HG03066 (cell line): ENCODE results near the gene ZNRF2.

Experiments
- ATAC-seq: cut with Tn5 transposase; IDR thresholded peaks from one replicate; pipeline ENCODE4 v1.9.1; 2021; ENCODE audit warnings: low read depth; ENCODE audit not compliant: unreplicated experiment

ZNRF2 gene

DNA sequence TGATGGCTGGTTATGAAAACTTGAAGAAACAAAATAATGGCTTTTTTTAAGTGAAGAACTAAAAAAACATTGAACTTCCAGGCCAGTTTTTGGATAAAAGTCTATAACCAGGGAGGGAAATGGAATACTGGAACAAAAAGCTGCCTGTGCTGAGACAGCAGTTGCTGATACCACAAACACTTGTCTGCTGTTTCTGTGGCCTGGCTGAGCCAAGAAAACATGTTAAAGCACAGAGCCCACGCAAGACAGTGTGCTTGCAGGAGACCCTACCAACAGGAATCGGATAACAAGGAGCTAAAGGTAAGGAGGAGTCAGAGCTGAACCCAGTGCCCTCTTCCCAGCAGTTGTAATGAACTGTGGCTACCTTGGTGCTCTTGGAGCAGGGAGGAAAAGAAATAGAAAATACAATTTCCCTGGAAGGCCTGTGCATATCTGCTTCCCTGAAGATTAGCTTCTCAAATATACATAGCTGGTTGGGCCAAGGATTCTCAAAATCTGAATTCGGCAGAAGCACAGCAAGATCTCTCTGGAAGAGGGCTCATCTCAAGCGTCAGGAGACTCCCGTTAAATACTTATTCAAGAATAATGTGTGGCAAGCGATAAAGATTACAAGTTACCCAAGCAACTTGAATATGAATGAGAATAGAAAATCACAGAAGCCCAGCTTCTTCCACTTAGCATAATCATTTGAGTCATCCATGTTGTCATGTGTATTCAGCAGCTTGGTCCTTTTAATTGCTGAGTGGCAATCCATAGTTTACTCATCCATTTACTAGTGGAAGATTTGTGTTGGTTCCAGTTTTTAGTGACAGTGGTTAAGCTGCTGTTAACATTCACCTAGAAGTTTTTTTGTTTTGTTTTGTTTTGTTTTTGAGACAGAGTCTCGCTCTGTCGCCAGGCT, 106.6 kb downstream of the ZNRF2 start:
- ATAC-seq: no peak

- no peak for ATAC-seq
Measured at GRCh38 chr7:30391806-30392205, 107.4 kb downstream of the ZNRF2 start.

- no peak for ATAC-seq
Measured at GRCh38 chr7:30395676-30396075, 111.3 kb downstream of the ZNRF2 start.

DNA sequence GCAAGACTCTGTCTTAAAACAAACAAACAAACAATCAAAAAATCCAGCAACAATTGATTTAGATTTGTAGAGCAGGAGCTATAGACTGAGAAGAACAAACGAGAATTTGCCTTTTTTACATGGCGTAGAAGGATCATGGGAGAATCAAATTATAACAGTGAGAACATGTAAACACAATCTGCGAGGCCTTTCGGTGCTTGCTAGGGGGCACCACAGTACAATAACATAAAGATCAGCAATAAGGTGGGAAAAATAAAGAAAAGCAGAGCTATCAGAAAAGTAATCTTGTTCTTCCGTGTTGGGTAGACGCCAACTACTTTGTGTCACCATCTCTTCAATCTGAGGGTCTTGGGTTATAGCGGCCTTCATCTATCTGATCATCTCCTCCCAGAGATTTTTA, 112.0 kb downstream of the ZNRF2 start:
- ATAC-seq: no peak

- ATAC-seq: no peak
Measured at GRCh38 chr7:30403477-30403876, 119.1 kb downstream of the ZNRF2 start.

DNA sequence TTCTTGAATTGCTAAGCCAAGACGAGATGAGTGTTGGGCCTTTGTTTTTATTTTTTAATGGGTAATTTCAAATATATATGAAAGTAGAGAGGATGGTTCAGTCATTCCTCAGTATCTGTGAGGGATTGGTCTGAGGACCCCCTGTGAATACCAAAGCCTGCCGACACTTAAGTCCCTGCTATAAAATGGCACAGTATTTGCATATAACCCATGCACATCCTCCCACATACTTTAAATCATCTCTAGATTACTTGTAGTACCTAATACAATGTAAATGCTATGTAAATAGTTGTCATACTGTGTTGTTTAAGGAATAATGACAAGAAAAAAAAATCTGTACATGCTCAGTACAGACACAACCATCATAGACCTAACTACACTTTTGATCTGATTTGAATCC, 120.8 kb downstream of the ZNRF2 start:
- no peak for ATAC-seq

- ATAC-seq: no peak
Measured at GRCh38 chr7:30406664-30407425, 122.4 kb downstream of the ZNRF2 start.

DNA sequence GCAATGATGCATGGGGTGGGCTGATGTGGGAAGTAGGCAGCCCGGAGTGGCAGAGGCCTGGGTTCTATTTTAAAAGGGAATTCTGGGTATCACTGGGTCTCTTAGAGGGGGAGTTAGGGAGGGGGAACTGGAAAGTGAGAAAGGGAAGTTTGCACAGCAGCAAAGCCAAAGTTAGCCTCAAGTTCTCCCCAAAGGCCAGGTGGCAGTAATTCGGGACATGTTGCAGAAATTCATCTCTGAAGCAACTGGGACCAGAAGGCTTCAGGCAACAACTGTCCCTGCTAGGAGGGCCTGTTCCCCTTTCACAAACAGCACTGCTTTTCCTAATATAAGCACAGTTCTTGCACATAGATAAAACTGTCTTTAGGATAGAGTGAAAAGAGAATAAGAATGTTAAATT, 126.8 kb downstream of the ZNRF2 start:
- ATAC-seq: no peak

DNA sequence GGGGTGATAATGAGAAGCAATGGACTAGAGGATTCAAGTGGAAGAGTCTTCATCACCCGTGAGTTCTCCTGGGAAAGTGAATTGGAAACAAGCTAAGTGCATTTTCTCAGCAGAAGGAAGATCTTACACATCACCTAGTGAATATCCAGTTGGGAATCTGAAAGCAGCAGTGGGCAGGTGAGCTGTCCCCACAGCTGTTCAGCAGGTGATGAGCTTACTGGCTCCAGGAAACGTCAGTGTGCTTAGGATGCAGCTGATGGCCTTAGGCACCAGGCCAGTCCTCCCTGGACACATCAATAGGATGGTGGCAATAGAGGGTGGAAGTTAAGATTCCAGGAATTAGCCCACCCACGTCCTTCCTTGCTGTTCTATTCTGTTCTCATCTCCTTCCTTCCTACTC, 127.5 kb downstream of the ZNRF2 start:
- ATAC-seq: no peak

- no peak for ATAC-seq
Measured at GRCh38 chr7:30412782-30413504, 128.5 kb downstream of the ZNRF2 start.

- ATAC-seq: no peak
Measured at GRCh38 chr7:30413864-30414263, 129.5 kb downstream of the ZNRF2 start.
